ENCODE data around the gene FOXA2.

FOXA2 gene

GRCh38 chr20:22583773-22584521 lies 425 bp downstream of the FOXA2 start:
- no peak for DNase-seq

DNA sequence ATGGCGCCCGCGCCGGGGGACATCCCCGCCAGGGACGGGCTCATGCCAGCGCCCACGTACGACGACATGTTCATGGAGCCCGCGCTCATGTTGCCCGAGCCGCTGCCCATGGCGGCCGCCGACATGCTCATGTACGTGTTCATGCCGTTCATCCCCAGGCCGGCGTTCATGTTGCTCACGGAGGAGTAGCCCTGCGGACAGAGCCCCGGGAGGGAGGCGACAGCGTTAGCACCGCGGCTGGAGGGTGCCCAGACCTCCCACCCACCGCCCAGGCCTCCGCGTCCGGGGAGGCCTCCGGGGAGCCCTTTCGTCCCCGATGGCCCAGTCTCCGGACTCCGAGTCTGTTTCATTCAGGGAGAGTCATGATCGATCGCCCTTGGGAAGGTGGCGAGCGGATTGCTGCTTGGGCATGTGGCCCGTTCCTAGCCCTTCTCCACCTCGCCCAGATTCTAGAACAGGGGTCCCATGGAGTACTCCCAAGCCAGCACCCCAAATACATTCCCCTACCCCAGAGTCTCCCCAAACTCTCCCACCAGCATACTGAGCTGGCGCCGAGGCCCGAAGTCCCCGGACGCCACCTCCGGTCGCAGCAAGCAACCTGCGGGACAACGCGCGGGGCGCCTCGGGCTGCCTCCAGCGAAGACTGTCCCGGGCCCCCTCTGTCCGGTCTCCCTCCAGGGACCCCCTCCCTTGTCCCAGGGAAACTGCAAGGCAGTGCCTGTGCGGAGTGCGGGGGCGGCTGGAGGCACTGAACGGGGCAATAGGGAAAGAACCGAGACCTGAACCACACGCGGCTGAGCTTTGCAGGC lies 1.2 kb downstream of the FOXA2 start:
- no peak for DNase-seq

DNA sequence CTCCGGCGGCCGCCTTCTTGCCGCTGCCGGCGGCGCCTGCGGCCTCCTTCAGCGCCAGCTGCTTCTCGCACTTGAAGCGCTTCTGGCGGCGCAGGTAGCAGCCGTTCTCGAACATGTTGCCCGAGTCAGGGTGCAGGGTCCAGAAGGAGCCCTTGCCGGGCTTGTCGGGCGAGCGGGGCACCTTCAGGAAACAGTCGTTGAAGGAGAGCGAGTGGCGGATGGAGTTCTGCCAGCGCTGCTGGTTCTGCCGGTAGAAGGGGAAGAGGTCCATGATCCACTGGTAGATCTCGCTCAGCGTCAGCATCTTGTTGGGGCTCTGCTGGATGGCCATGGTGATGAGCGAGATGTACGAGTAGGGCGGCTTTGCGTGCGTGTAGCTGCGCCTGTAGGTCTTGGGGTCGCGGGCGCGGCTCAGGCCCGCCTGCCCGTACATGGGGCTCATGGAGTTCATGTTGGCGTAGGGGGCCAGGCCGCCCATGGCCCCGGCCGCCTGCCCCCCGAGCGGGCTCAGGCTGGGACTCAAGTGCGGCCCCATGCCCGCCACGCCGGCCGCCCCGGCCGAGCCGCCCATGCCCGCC lies 1.9 kb downstream of the FOXA2 start:
- no peak for DNase-seq

DNA sequence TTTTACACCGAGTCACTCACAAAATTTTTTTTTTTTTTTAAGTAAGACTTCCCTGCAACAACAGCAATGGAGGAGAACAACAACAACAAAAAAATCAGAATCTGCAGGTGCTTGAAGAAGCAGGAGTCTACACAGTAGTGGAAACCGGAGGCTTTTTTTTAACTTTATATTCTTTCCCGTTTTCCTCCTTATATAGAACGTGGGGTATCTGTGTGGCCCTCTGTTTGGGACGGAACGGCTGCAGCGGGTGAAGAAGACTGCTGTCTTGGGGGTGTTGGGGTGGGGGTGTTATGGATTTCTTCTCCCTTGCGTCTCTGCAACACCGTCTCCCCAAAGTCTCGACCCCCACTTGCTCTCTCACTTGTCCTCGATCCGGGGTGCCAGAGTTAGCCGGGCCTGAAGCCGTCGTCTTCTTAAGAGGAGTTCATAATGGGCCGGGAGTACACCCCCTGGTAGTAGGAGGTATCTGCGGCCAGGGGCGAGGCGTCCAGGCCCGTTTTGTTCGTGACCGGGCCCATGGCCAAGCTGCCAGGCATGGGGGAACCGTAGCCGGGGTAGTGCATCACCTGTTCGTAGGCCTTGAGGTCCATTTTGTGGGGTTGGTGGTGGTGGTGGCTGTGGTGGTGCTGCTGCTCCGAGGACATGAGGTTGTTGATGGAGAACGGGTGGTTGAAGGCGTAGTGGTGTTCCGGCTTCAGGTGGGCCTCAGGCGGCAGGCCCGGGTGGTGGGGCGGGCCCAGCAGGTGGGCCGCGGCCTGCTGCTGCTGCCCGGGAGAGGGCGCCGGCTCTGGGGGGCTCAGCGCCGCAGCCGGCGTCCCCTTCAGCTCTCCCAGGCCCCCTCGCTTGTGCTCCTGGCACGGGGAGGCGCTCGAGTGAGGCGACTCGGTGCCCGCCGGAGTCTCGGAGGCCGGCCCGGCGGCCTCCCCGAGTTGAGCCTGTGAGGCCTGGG lies 2.7 kb downstream of the FOXA2 start:
- no peak for DNase-seq

GRCh38 chr20:22579711-22580697 lies 4.4 kb downstream of the FOXA2 start:
- no peak for DNase-seq

DNA sequence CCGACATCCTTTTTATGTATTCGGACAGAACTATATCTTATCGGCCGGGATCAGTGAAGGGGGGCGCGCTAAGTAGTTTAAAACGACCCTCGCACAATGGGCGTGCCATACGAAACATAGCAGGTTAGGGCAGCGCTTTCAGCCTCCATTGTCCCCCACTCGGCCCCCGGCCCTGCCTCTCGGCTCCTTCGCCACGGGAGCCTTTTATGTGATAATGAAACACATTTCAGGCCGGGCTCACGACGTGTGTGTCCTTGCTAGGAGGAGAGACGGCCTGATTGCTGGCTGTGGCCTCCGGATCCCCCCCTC lies 5.3 kb downstream of the FOXA2 start:
- DNase-seq: no peak

- no peak for DNase-seq
Observed at GRCh38 chr20:22578221-22579118, 5.9 kb downstream of the FOXA2 start.

GRCh38 chr20:22577515-22578220 lies 6.7 kb downstream of the FOXA2 start:
- DNase-seq: no peak

DNA sequence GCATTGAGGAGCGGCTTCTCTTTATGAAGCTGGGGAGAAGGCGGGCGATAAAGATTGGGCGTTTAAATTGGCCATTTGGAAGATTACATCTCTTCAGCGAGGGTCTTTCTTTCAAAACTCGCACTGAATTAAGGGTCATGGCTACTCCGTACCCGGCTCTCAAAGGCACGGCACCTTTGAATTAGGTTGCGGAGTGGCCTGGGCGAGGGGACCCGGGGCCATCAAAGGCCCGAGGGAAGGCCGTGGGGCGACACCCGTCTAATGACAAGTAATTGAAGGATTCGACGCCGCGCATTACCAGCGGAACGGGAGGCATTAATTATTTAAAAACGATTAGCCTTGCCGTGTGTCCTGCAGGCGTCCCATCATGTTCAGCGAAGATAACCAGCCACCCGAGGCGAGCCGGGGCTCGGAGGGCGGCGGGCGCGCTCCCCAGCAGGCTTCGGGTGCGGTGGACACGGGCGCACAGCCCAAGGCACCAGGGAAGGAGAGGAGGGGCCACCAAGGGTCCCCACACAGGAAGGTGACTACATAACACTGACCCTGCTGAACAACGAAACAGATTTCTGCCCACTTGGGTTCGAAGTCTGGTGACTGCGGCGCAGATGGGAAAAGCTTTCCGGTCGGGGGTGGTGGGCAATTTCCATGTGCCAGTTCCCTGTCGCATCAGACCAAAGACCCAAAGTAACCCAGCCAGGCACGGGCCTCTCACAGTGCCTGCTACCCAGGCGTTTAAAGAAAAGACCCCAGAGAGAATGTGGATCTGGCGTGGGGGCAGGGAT lies 7.4 kb downstream of the FOXA2 start:
- no peak for DNase-seq

GRCh38 chr20:22576273-22576672 lies 8.1 kb downstream of the FOXA2 start:
- no peak for DNase-seq

DNA sequence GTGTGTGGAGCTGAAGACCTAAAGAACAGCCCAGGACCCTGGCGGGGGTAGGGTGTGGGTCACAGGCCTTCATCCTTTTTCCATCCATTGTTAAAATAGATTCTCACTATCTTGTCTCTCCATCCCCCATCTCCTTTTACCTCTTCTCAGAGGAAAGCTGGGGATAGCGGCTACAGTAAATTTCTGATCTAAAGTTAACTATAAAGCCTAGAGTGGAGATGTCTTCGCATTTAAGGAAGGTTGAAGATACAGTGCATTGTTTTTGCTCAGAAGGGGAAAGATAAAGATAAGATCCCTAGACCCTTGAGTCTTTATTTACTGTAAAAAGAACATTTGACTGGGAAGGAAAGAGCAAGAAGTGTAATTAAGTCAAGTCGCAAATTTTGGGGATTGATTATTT lies 8.6 kb downstream of the FOXA2 start:
- no peak for DNase-seq

GRCh38 chr20:22575087-22575721 lies 9.2 kb downstream of the FOXA2 start:
- DNase-seq: no peak

GRCh38 chr20:22574545-22575086 lies 9.8 kb downstream of the FOXA2 start:
- no peak for DNase-seq

GRCh38 chr20:22572491-22572890 lies 11.9 kb downstream of the FOXA2 start:
- no peak for DNase-seq

DNA sequence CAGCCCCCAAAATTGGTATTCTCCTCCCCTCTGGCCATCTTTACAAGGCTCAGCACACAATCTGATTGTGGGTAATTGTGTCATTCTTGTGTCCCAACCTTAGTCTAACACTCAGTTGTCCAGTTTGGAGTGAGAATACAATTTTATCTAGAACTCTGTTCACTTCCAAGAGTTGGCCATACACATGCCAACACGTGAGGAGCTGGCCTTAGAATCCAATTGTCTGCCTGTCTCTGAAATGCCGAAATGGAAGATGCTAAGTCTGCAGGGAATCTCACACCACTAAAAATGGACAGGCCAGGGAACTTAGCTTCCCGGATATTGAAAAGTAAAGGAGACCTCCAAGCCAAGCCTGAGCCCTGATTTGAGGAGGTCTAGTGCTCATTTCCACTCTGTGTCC lies 12.3 kb downstream of the FOXA2 start:
- DNase-seq: no peak

GRCh38 chr20:22569353-22569752 lies 15.0 kb downstream of the FOXA2 start:
- DNase-seq: no peak

GRCh38 chr20:22568872-22569344 lies 15.5 kb downstream of the FOXA2 start:
- no peak for DNase-seq
